DOHH2 (cell line): ENCODE data around the gene SLC2A6.

Experiments used
- CTCF ChIP-seq: fragments of 200-600 bp; sonication (generic); IDR thresholded peaks from one replicate; pipeline ENCODE4 v1.5.1; 2014; ENCODE audit warnings: antibody characterized with exemption, mild to moderate bottlenecking, low read depth, low read length; ENCODE audit not compliant: poor library complexity, severe bottlenecking
- EZH2phosphoT487 ChIP-seq: fragments of 200-600 bp; sonication (generic); IDR thresholded peaks from 2 replicates; pipeline ENCODE4 v1.6.1; 2017; ENCODE audit warnings: borderline replicate concordance, mild to moderate bottlenecking, antibody characterized with exemption, low read length, moderate library complexity, mixed read lengths

- TF ChIP-seq CTCF (no peak), EZH2phosphoT487 (no peak)
These were observed 42.2 kb downstream of the SLC2A6 start for GRCh38 chr9:133436681-133437080.
